Measurements from ENCODE around the gene SERPIND1. TPM values are rescaled to one million over a fixed set of nuclear protein-coding genes. Genes with fewer than 3 reads are reported as not detected.

Gene SERPIND1
- total and polyA plus RNA-seq, 2 donors (not counting 1 experiment from before 2014, with no cell fraction given), result not detected

GRCh38 chr22:20829491-20830134 is 55.7 kb downstream of the SERPIND1 start:
- Mint-ChIP-seq H3K27me3 (no peaks in the 10 kb centered on the region), H3K27ac (no peak overlapping the region), H3K4me1 (no peaks in the 10 kb centered on the region), H3K9me3 (ENCODE audit: insufficient read depth) (no peaks in the 10 kb centered on the region), H3K4me3 (no peak overlapping the region)
- DNase-seq, result no peak
- Histone ChIP-seq H3K4me3 (ENCODE audit: control extremely low read depth in 1 of 5, extremely low read depth in 1 of 5, insufficient read depth in 1 of 5, low read depth in 2 of 5, low read length in 4 of 5) (no peak overlapping the region), H4K20me1 (ENCODE audit: control insufficient read depth, insufficient read depth, low read length, poor library complexity, severe bottlenecking) (peaks cover 3% of the 10 kb centered on the region), H3K9me3 (ENCODE audit: control extremely low read depth in 1 of 3, control insufficient read depth in 2 of 3, insufficient read depth in 1 of 3, low read length in 2 of 3) (no peaks in the 10 kb centered on the region), H3K9ac (ENCODE audit: low read length) (no peak overlapping the region), H3K4me2 (replicated peaks; ENCODE audit: low read depth, low read length, poor library complexity, severe bottlenecking) (no peak overlapping the region), H3K79me2 (ENCODE audit: control insufficient read depth, insufficient read depth, low read length) (peaks cover 8% of the 10 kb centered on the region), H3K4me1 (ENCODE audit: control insufficient read depth in 2 of 2, insufficient read depth in 2 of 2, low read length in 2 of 2) (no peaks in the 10 kb centered on the region), H3K27ac (ENCODE audit: low read length in 2 of 2) (no peak overlapping the region), H3K36me3 (replicated peaks in 1 of 2; ENCODE audit: control extremely low read depth in 1 of 2, control insufficient read depth in 1 of 2, extremely low read depth in 1 of 2, insufficient read depth in 2 of 2, low read length in 1 of 2) (peaks cover 15 to 58% of the 10 kb centered on the region in 2 experiments), H3K27me3 (replicated peaks in 1 of 4; ENCODE audit: control extremely low read depth in 1 of 4, control insufficient read depth in 3 of 4, insufficient read depth in 4 of 4, low read length in 3 of 4) (no peaks in the 10 kb centered on the region), H2AFZ (ENCODE audit: insufficient read depth, low read depth, low read length, poor library complexity, severe bottlenecking) (no peak overlapping the region)
- ChIA-PET CTCF (no interaction called here), POLR2A (no interaction called here)
- intact Hi-C loops (cut with micrococcal nuclease), result no loop called here
- 100% methylated on average over 1 of the region's 3 CpGs for WGBS (ENCODE audit: insufficient coverage)
- TF ChIP-seq EZH2 (IDR thresholded peaks at IDR 0.05; ENCODE audit: borderline replicate concordance, insufficient read depth, low read depth, low read length, poor library complexity, severe bottlenecking), result no peak
- no peak for TF ChIP-seq CTCF (IDR thresholded peaks at IDR 0.05)
- no peak for ATAC-seq (ENCODE audit: low read depth)

- peaks cover 11 to 50% of the 10 kb centered on the region in 2 experiments for H3K36me3 ChIP-seq (replicated peaks in 1 of 2; ENCODE audit: control extremely low read depth in 1 of 2, control insufficient read depth in 1 of 2, extremely low read depth in 1 of 2, insufficient read depth in 2 of 2, low read length in 1 of 2)
- H3K27ac ChIP-seq (ENCODE audit: low read length in 2 of 2), result no peak overlapping the region
- Mint-ChIP-seq H3K4me3 (no peak overlapping the region), H3K27ac (no peak overlapping the region), H3K9me3 (ENCODE audit: insufficient read depth) (no peaks in the 10 kb centered on the region), H3K27me3 (no peaks in the 10 kb centered on the region), H3K4me1 (peaks cover 13% of the 10 kb centered on the region)
- whole genome bisulfite sequencing (ENCODE audit: insufficient coverage), result 100% methylated on average over 6 of the region's 6 CpGs
- TF ChIP-seq EZH2 (IDR thresholded peaks at IDR 0.05; ENCODE audit: borderline replicate concordance, insufficient read depth, low read depth, low read length, poor library complexity, severe bottlenecking), result no peak
- no peaks in the 10 kb centered on the region for H3K27me3 ChIP-seq (replicated peaks in 1 of 4; ENCODE audit: control extremely low read depth in 1 of 4, control insufficient read depth in 3 of 4, insufficient read depth in 4 of 4, low read length in 3 of 4)
- no peak overlapping the region for H3K4me3 ChIP-seq (ENCODE audit: control extremely low read depth in 1 of 5, extremely low read depth in 1 of 5, insufficient read depth in 1 of 5, low read depth in 2 of 5, low read length in 4 of 5)
- ATAC-seq (ENCODE audit: low read depth) (no peak), DNase-seq (no peak)
- intact Hi-C loops (cut with micrococcal nuclease), result no loop called here
- ChIA-PET POLR2A (no interaction called here), CTCF (no interaction called here)
- peaks cover 25% of the 10 kb centered on the region for H4K20me1 ChIP-seq (ENCODE audit: control insufficient read depth, insufficient read depth, low read length, poor library complexity, severe bottlenecking)
- no peaks in the 10 kb centered on the region for H3K9me3 ChIP-seq (ENCODE audit: control extremely low read depth in 1 of 3, control insufficient read depth in 2 of 3, insufficient read depth in 1 of 3, low read length in 2 of 3)
- H3K79me2 ChIP-seq (ENCODE audit: control insufficient read depth, insufficient read depth, low read length), result peaks cover 37% of the 10 kb centered on the region
- no peak overlapping the region for H3K9ac ChIP-seq (ENCODE audit: low read length)
- H2AFZ ChIP-seq (ENCODE audit: insufficient read depth, low read depth, low read length, poor library complexity, severe bottlenecking), result no peak overlapping the region
- H3K4me1 ChIP-seq (ENCODE audit: control insufficient read depth in 2 of 2, insufficient read depth in 2 of 2, low read length in 2 of 2), result peaks cover 6 to 7% of the 10 kb centered on the region in 2 donors
- H3K4me2 ChIP-seq (replicated peaks; ENCODE audit: low read depth, low read length, poor library complexity, severe bottlenecking), result no peak overlapping the region
Observed at GRCh38 chr22:20833225-20833665, 59.3 kb downstream of the SERPIND1 start.
